ENCODE measurements around the gene STAC2.

Gene STAC2

DNA sequence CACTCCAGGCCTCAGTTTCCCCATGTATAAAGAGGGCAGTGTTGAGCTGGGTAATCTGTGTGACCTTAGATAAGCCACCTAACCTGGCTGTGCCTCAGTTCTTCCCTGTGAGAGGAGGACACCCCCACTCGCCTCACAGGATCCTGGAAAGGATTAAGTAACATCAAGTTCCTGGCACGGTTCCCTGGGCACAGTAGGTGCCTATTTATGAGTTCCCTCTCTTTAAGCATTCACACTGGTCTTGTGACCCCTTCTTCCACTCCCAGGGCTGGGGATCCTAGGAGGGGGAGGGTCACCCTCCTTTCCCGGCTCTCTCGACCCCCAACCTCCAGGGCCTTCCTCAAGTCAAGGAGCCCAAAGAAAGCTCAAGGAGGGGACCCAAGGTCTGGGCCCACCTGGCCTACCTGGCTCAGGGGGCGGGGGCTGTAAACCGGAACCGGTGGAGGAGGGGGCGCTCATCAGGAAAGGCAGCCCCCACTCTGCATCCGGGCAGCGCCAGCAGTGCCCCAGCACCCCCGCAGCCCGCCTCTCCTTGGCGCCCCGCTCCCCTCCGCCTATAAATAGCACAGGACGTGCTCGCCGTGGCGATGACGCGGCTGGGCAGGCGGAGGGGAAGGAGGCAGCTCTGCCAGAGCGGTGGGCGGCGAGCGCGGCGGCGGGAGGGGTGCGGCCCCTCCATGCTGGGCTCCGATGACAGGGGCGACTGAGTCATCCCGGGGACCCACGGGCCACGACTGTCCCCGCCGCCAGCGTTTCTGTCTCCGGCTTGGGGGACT lies 16.2 kb downstream of the STAC2 start:
- DNase-seq: peak; percentile 90

DNA sequence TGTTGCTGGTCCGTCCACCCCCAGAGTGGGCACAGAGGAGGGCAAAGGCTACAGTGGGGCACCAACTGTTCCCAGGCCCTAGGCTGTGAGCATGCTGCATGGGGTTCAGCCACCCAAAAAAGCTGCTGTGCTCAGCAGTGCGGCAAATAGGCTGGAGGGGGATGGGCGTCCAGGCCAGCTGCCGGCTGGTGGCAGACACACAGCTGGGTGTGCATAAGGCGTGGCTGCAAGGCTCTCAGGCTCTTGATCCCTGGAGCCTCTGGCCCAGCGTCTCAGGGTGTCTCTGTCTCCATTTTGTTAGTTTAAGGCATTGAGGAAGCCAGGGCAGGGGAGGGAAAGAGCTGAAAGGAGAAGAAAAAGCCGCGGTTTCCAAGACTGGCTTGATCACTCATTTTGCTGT lies 16.9 kb downstream of the STAC2 start:
- no peak for DNase-seq

DNA sequence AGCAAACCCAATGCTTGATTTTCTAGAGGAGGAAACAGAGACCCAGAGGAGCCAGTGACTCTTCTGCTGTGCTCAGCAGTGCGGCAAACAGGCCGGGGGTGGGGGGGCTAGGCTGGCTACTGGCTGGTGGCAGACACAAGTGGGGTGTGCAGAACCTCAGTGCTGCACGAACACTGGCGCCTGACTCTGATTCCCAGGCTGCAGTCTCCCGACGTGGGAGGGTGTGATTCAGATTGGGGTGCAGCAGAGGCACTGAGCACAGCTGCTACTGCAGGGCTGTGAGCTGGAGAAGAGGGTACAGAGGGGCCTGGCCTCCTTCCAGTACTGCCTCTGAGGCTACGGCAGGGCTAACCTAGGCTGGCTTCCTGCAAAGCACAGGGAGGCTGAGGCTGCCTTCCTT lies 17.6 kb downstream of the STAC2 start:
- no peak for DNase-seq

DNA sequence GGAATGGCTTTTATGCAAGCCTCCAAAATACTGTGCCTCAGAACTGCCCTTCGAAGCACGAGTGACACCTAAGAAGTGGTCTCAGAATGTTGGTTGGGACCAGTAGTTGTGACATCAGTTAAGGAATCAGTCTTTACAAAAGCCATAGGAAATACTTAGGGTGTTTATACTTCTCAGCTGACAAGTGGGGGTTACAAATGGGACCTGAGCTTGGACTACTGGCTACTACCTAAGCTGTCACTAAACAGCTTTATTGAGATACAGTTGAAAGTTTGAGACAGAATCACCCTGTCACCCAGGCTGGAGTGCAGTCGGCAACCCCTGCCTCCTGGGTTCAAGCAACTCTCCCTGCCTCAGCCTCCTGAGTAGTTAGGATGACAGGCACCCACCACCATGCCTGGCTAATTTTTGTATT lies 20.6 kb downstream of the STAC2 start:
- DNase-seq: no peak

DNA sequence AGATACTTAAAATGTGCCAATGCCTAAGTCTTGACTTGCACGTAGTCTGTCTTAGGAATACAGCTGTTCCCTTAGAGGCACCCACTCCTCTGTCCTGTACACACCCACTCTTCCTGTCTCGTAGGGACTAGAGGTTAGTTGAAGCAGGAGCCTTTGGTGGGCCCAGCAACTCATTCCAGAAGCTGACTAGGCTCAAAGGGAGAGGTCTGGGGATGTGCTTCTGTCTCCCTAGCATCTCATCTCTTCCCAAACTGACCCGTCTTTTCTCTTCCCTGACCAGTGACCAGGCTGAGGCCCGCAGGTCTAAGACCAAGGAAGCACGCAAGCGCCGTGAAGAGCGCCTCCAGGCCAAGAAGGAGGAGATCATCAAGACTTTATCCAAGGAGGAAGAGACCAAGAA lies 21.5 kb downstream of the STAC2 start:
- no peak for DNase-seq

DNA sequence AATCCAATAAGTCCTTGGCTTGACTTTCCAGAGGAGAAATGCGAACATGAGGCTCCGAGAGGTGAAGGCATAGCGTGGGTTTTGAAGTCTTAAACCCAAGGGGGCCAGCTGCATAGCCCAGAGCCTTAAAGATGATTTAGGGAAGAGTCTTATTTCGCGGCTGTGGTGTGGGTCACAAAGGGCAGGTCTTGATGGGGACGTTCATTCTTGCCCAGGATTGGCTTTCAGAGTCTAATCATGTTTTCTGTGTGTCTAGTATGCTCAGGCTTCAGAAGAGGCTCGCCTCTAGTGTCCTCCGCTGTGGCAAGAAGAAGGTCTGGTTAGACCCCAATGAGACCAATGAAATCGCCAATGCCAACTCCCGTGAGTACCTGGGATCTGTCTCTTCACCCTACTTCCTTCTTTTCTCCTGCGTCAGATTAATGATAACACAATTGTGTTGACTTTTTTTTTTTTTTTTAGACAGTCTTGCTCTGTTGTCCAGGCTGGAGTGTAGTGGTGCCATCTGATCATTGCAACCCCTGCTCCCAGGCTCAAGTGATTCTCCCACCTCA lies 24.7 kb downstream of the STAC2 start:
- DNase-seq: no peak

DNA sequence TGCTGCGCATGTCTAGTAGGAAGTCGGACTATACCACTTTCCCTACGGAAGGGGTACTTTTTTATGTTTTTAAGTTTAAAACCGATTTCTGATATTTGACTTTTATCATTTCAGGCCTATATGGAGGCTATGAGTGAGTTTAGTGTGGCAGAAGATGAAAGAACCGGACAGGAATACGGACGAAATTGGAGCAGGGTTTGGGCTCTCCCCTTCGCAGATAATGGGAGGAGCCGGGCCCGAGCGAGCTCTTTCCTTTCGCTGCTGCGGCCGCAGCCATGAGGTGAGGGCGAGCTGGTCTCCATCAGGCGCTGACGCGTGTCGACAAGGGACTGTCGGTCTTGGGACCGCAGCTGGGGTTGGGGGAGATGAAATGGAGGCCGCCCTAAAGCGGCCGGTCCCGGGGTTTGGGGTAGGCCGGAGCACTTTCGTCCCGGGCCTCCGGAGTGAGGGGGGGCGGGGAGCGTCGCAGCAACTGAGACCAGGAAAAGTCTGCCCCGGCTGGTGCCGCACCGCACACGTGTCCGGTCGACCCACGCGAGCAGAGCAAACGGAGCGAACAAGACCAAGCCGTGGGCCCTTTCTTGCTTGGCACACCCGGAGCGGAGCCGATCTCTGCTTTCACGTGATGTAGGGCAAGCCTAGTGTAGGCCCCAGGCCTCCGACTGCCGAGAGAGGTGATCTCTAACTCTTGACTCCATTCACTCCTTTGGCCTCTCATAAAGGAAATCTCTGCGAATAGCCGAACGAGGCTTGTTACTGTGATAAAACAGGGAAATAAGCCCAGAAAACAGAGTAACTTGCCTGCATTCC lies 25.5 kb downstream of the STAC2 start, which contains the start of gene RPL19:
TSS of gene RPL19 (plus strand) at position 214 of the 810 bp plus-strand sequence. CDS start at position 276, 62 bp downstream.
- DNase-seq: peak; percentile 92

DNA sequence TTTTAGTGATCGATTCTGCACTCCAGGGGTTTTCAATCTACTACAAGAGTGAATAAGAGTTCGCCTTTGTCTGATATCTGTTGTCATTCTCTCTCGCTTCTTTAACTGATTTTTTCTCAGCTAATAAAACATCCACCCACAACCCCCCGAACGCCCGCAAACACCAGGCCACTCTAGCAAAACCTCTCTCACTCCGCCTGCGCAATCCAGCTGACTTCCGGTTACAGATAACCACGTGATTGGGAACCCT lies 26.0 kb downstream of the STAC2 start:
- DNase-seq: peak; percentile 95

DNA sequence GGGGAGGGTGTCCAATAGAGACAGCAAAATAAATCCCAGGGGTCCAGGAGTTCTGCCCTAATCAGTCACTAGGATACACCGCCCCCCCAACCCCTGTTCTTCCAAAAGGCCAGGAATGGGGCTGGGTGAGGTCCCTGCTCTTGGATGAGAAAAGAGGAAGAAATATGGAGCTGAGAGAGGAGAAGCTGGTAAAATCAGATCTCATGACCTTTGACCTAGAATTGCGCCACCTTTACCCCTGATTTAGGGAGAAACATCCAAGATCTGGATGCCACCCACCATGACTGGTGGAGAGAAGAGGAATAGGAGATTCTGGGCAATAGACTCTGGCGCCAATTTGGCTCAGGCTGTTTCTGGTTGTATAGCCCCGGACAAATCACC lies 27.6 kb downstream of the STAC2 start:
- no peak for DNase-seq

DNA sequence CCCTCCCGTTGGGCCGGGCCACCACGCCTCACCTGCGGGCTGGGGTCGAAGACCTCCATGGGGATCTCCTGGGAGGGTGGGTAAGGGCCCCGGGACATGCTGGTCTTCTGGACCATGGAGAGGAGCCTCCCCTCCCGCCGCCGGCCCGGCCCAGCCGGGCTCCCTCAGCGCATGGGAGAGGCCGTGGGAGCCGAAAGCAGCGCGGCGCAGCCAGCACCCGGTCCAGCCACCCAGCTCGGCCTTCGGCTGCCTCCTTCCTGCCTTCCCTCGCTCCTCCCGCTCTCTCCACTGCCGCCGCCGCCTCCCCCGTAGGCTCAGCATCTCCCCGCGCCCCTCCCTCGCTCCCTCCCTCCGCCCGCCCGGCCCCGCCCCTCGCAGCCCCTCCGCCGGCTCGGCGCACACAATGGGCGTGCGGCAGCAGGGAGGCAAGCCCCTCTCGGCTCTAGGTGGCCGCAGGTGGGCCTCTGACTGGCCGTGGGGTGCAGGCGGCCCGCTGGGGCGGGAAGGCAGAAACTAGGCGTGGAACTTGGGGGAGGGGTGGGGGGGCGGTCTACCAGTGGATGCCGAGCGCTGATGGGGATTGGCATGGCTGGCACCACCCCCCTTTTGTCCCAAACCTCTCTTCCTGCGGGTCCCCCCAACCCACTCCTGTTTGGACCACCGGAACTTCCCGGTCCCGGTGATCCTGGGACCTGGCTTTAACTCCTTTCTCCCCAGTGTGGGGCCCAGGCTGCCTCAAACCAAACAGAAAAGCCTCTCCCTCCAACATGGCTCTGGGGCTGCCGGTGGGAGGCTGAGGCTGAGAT lies 28.2 kb downstream of the STAC2 start, which contains the start of gene CACNB1:
TSS of gene CACNB1 (minus strand) at position 290 of the 806 bp plus-strand sequence. CDS start at position 116, 174 bp downstream.
- peak; percentile 89 for DNase-seq

DNA sequence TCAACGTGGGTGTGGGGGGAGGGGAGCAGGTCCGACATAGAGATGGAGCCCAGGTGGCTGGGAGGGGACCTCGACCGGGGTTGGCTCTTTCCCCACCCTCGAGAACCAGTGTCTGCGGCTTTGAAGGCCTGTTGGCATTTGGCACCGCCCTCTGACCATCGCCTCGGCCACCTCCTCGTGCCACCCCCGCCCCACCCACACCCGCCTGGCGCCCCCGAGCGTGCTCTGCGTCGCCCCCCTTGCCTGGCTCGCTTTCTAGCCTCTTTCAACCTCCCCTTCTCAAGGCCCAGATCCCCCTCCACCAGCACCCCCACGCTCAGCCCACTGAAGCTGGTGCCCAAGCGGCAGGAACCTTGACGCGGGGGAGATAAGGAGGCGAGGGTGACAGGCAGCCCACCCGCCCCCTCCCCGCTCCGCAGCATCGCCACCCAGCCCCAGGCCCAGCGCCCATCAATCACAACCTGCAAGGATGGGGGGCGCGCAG lies 28.9 kb downstream of the STAC2 start:
- DNase-seq: no peak

DNA sequence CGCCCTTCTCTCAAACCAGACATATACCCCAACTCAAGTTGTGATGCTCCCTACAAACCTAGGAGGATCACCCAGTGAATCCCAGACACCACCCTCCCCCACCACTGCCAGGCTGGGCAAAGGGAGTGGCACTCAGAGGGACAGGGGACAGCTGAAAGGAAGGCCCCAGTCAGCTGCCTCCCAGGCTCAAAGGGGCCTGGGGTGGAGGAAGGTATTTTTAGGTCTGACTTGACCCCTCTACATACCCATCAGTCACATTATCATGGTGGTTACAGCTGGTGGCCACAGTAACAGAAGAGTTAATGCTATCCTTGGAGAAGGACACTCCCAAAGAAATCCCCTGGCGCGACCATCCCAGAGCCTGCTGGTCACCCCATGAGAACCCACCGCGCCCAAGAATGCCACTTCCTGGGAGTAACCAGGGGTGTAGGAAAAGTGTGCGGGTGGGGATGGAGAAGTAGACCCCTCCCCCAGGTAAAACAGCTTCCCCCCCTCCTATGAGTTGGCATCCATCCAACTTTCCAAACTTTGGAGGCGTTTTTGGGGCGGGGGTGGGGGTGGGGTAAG lies 29.4 kb downstream of the STAC2 start:
- DNase-seq: no peak

DNA sequence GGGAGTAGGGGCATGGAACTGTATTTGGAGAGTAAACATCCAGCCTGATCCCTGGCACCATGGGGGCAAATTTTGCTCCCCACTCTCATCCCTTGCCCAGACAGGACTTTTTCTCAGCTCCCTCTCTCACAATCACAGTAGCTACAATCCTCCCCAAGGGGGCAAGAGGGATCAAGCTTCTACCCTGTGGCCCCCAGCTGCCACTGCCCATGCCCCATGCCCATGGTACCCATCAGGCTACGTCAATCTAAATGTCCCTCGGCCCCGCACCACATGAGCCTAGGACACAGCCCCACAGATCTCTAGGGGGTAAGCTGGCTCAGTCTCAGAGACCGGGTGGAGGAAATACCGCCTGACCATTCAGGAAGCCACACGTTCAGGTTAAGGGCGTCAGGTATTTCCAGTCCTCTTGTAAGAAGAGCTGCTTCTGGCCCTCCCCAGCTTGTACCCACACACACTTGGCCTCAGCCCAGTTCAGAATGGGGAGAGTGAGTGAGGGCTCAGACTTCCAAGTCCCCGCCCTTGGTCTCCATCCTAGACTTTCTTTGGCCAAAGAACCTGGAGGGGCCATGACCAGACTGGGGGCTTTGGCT lies 30.1 kb downstream of the STAC2 start:
- DNase-seq: no peak

DNA sequence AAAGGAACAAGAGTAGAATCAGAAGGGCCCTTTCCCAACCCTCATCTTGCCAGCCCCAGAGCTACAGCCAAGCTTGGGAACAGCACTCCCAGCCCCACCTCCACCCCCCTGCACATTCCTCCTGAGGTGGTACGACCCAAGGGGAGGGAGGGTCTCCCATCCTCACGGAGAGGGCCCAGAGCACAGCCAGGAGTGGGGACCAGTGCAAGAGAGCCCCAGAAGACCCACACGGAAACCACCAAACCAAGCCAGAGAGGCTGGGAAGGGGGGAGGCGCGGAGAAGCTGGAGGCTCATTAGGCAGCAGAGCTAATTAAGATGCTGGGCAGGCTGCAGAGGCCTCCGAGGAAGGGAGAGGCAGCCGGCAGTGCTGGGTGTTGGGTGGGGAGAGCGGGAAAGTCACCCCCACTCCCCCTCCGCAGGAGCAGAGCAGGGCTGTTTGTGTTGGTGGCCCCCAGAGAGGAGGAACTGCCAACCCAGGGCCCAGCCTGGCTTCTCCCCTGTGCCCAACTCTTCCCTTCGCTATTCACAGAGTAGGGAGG lies 30.7 kb downstream of the STAC2 start:
- no peak for DNase-seq

DNA sequence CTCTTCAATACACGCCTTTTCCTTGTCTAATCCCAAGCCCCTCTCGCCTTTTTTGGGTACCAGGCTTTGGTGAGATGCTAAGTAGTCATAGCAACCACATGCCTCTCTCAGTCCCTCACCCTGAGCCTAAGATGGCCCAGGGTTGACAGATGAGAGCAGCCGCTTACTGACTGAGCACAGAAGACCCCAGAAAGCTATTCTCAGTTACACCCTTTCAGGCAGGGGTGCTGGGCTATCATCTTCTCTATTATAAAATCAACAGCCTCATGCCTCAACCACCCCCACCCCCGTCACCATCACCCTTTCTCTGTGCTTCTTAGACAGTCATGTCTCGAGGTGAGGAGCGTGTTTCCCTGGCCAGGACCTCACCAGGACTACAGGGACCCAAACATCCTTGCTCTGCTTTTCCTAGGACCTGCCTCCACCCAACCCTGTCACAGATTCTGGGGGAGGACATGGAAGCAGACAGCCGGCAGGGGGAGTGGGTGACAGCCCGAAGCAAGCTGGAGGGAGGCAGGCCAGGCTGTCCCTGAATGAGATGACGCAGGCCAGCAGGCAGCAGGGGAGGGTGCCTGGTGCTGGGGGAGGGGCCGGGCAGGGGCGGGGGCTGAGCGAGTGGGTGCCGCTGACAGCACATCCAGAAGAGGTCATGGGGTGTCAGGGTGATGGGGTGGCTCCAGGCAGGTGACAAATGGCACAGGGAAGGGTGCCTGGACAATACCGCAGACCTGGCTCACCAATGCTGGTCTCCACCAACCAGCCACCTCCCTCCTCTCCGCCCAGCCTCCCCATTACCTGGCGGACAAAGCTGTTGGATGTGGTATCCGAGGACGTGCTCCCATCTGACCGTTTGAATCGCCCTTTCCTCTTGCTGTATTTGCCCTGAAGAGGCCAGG lies 31.4 kb downstream of the STAC2 start:
- DNase-seq: no peak

DNA sequence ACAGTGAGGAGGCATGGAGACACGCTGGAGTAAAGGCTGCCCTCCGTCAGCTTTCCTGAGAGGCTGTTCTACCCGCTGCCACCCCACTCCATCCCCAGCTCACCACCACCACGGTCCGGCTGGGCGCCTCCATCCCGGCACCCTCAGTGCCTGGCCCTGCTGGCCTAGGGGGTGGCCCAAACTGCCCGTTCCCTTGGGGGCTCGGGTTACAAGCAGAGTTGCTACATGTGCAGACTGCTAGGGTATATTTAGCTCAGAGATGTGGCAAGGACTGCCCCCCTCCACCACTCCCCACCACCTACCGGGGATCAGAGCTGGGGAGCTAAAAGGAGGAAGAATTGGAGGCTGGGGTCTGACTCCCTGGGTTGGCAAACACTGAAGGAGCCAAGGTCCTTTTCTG lies 32.4 kb downstream of the STAC2 start:
- DNase-seq: no peak

DNA sequence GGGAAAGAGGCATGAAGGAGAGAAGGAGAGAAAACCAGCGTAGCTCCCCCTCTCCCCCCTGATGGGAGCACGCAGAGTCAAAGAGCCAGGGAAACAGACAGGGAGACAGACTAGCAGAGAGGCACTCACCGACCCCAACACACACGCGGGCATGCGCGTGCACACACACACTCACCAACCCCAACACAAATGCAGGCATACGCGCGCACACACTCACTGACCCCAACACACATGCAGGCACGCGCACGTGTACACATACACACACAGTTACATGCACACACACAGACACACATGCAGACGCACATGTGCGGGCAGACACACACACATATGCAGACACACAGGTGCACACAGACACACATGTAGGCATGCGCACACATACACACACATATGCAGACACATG lies 32.8 kb downstream of the STAC2 start:
- no peak for DNase-seq

DNA sequence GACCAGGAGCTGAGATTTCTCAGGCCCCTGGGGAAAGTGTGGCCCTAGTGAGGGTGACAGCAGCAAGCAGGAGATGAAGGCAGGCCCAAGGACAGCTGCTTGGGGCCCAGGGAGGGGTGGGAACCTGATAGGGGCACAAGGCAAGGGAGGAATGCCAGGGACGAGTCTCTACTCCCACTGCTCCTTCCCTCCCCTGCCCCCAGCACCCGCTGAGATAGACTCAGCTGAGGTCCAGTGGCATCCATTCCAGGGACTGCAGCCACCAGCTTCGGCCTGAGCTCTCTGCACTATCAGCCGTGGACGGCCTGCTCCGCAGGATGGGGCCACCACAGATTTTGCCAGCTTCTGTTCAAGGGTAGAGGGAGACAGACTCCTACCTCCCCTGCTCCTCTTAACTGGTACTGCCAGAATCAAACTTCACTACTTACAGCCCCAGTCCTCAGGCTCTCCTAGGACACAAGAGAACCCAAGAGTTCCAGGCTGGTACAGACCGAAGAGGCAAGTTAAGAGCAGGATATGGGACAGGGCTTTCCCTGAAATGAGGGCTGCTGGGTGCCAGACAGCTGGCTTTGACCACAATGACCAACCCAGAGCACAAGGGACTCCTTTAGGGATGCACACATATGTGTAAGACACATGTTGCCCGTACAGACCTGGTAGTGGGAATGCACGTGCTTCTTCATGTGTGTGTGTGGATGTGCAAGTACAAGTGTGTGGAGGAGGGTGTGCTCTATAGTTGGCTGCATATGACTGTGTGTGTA lies 33.8 kb downstream of the STAC2 start:
- DNase-seq: no peak

DNA sequence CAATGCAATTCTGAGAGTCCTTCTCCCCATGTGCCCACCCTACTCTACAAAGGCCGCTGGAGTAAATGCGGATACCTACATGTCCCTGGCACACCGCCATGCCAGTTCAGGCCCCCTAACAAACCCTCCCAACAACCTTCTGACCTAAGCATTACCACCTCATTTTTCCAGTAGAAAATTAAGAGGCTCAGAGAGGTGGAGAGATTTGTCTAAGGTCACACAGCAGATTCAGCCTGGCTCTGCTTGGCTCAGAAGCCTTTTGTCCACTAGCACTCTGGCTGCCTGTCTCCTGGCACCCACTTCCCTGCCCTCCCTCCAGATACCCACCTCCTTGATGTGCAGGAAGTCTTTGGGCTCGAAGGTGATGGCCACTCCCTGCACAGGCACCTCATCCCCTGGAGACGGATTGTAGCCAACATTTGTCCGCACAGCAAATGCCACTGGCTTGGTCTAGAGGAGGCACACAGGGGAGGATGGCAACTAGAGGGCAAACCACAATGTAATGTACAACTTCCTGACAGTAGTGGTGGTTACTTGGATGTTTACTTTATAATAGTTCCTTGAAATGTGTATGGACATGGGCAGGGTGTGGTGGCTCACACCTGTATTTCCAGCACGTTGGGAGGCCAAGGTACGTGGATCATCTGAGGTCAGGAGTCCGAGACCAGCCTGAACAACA lies 38.5 kb downstream of the STAC2 start:
- DNase-seq: no peak
